GM12878 (cell line): ENCODE results near the gene SIK3. TPM values are rescaled to one million over a fixed set of nuclear protein-coding genes. Genes with fewer than 3 reads are reported as not detected.

Experiments used
- ESRRA ChIP-seq: IDR thresholded peaks from 2 replicates; pipeline ENCODE4 v1.6.1; 2012; ENCODE audit warnings: mild to moderate bottlenecking, low read length, improper control_type of control experiment
- GATAD2B ChIP-seq: fragments of 450-650 bp; conservative IDR thresholded peaks from 2 replicates; pipeline ENCODE4 v1.6.1; 2017; ENCODE audit warnings: low read depth, mild to moderate bottlenecking, moderate library complexity
- HSF1 ChIP-seq: fragments of 150-350 bp; IDR thresholded peaks from 2 replicates; pipeline ENCODE4 v1.6.1; 2014; ENCODE audit warnings: mild to moderate bottlenecking, low read depth, low read length
- IKZF2 ChIP-seq, 2 experiments: fragments of 450-650 bp; IDR thresholded peaks; 2 replicates each; pipeline ENCODE4 v1.6.1; 2017; ENCODE audit warnings: mild to moderate bottlenecking in 2 of 2, moderate library complexity in 2 of 2
- NKRF ChIP-seq: fragments of 450-650 bp; conservative IDR thresholded peaks from 2 replicates; pipeline ENCODE4 v1.6.1; 2017; ENCODE audit warnings: mild to moderate bottlenecking, moderate library complexity
- NR2C1 ChIP-seq: fragments of 450-650 bp; IDR thresholded peaks from 2 replicates; pipeline ENCODE4 v1.6.1; 2017; ENCODE audit warnings: antibody characterized with exemption, mild to moderate bottlenecking, moderate library complexity
- TARDBP ChIP-seq: IDR thresholded peaks from 2 replicates; pipeline ENCODE4 v1.6.1; 2016; ENCODE audit warnings: borderline replicate concordance
- polyA plus RNA-seq, 11 experiments: library from polyadenylated mRNA; depleted of rRNA in 4 of 11; unstranded in 6 of 11; stranded (reverse) in 5 of 11; fragments of >200 nt; fragmentation: Nextera tagmentation in 4 of 11; fragmentation: Illumina TruSeq in 1 of 11; extraction: Ambion mirVana in 4 of 11; extraction: Trizol in 1 of 11; gene quantifications; 1 replicate in 1 of 11; 2 replicates in 10 of 11; pipeline versions ENCODE4 v1.2.1 to v1.2.3, GENCODE V29; 2011 to 2016; ENCODE audit warnings: inconsistent platforms in 2 of 11, missing spikeins in 2 of 11, low read depth in 1 of 11
- total RNA-seq, 4 experiments: library from RNA; depleted of rRNA in 3 of 4; stranded (reverse); fragments of >200 nt in 3 of 4; fragmentation: Illumina TruSeq in 1 of 4; extraction: Trizol in 1 of 4; gene quantifications; 2 replicates each; pipeline versions ENCODE4 v1.2.1 to v1.2.3, GENCODE V29; 2013 to 2021
- TF ChIP-seq, protein P1 (sequence below): fragments of 450-650 bp; IDR thresholded peaks from 2 replicates; pipeline ENCODE4 v1.6.1; 2018; ENCODE audit warnings: mild to moderate bottlenecking, low read depth, moderate library complexity; ENCODE audit not compliant: partially characterized antibody

SIK3 gene
- total and polyA plus RNA-seq, 10 of the 15 experiments (the other 5 are each of a cell fraction or from before 2014, with no cell fraction given), result 2.5 to 31.9 (median 11.1) TPM

- no peak for TF ChIP-seq NKRF
- no peak for TF ChIP-seq ESRRA
- TF ChIP-seq HSF1, result no peak
- TF ChIP-seq, protein P1, sequence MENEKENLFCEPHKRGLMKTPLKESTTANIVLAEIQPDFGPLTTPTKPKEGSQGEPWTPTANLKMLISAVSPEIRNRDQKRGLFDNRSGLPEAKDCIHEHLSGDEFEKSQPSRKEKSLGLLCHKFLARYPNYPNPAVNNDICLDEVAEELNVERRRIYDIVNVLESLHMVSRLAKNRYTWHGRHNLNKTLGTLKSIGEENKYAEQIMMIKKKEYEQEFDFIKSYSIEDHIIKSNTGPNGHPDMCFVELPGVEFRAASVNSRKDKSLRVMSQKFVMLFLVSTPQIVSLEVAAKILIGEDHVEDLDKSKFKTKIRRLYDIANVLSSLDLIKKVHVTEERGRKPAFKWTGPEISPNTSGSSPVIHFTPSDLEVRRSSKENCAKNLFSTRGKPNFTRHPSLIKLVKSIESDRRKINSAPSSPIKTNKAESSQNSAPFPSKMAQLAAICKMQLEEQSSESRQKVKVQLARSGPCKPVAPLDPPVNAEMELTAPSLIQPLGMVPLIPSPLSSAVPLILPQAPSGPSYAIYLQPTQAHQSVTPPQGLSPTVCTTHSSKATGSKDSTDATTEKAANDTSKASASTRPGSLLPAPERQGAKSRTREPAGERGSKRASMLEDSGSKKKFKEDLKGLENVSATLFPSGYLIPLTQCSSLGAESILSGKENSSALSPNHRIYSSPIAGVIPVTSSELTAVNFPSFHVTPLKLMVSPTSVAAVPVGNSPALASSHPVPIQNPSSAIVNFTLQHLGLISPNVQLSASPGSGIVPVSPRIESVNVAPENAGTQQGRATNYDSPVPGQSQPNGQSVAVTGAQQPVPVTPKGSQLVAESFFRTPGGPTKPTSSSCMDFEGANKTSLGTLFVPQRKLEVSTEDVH, result no peak
- no peak for TF ChIP-seq IKZF2 (IDR thresholded peaks at IDR 0.05)
- TF ChIP-seq GATAD2B, result no peak
- no peak for TF ChIP-seq NR2C1
- no peak for TF ChIP-seq TARDBP
Measured at GRCh38 chr11:116885951-116886655, 212.1 kb downstream of the SIK3 start (continued).
